Right kidney (tissue), 1 donor: ENCODE results near the gene IZUMO1.
"Not testable (repeated sequence)": the region's sequence is repeated elsewhere in the genome, so short reads cannot be mapped to it uniquely, and the experiment has no call there.

Source experiments
- DNase-seq: peaks from one replicate; pipeline ENCODE4 v3.0.0-alpha.2; 2016

IZUMO1 gene

GRCh38 chr19:48713041-48713863 lies 33.5 kb downstream of the IZUMO1 start:
- no peak for DNase-seq

GRCh38 chr19:48711106-48711662 lies 35.5 kb downstream of the IZUMO1 start:
- DNase-seq, result no peak

DNA sequence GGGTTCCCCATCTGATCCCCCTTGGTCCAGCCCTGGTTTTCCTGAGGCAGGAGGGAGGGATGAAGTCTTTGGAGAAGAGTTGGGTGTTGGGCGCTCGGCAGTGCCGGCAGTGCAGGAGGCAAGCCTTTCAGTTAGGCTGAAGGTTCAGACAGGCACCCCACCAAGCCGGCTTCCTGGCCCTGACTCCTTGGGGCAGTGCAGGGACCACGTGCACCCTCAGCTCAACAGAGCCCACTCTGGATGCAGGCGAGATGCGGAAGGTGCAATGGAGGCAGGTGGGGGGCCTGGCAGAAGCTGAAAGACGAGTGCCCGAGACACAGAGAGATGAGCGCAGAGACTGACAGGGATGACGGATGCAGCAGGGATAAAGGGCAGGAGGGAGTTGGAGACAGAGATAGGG lies 38.2 kb downstream of the IZUMO1 start:
- no peak for DNase-seq

GRCh38 chr19:48705431-48705830 lies 41.3 kb downstream of the IZUMO1 start:
- no peak for DNase-seq

DNA sequence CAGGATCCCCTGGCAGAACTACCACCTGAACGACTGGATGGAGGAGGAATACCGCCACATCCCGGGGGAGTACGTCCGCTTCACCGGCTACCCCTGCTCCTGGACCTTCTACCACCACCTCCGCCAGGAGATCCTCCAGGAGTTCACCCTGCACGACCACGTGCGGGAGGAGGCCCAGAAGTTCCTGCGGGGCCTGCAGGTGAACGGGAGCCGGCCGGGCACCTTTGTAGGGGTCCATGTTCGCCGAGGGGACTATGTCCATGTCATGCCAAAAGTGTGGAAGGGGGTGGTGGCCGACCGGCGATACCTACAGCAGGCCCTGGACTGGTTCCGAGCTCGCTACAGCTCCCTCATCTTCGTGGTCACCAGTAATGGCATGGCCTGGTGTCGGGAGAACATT lies 43.4 kb downstream of the IZUMO1 start:
- no peak for DNase-seq

DNA sequence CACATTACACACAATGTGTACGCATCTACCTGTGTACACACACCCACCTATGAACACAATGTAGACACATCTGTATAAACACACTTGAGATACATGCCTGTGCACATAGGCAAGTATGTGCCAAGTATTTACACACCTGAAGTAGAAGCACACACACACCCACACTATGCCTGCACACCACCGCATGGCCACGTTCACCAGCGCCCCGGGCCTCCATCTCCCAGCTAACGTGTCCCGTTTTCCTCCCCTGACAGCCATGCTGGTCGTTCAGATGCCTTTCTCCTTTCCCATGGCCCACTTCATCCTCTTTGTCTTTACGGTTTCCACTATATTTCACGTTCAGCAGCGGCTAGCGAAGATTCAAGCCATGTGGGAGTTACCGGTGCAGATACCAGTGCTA lies 44.0 kb downstream of the IZUMO1 start:
- no peak for DNase-seq

DNA sequence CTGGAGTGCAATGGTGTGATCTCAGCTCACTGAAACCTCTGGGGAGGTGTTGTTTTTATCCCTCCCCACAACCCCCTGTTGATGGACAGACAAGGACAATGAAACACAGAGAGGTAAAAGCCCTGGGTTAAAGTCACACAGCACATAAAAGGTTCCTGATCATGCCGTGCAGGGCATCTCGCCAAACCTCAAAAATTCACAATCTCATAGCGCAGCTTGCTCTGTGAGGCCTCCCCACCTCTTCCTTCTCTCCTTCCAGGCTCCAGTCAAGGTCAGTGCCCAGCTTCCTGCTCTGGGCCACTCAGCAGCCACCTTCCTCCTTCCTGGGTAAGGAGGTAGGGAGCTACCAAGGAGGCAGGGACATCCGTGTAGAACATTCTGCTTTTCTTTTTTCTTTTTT lies 48.7 kb downstream of the IZUMO1 start:
- no peak for DNase-seq

DNA sequence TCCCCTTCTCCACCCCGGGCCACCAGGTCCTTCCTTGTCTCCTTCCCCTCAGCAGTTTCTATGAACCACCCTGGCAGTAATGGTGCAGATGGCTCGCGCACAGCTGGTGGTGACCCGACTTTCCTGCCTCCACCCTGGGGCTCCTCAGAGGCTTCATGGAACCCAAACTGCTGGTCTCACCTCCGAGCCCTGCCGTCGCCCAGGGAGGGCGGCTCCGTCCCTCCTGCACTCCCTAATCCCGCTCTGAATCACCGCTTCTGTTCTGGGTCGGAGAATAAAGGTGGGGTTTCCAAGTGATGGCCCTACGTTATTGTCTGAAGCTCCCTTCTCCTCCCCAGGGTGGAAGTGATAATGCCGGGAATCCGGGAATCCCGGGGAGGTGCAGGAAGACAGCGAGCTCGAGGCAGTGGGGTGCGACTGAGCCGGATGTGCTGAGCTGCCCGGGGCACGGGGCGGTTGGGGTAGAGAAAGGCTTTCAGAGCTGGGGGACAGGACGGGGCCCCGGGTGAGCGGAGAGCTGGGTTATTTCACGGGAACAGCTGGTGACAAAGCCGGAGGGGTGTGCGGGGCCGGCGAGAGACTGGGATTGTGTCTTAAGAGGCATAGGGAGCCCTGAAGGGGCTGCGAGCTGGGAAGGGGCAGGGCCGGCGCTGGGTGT lies 50.2 kb downstream of the IZUMO1 start:
- DNase-seq, result peak; percentile 59

DNA sequence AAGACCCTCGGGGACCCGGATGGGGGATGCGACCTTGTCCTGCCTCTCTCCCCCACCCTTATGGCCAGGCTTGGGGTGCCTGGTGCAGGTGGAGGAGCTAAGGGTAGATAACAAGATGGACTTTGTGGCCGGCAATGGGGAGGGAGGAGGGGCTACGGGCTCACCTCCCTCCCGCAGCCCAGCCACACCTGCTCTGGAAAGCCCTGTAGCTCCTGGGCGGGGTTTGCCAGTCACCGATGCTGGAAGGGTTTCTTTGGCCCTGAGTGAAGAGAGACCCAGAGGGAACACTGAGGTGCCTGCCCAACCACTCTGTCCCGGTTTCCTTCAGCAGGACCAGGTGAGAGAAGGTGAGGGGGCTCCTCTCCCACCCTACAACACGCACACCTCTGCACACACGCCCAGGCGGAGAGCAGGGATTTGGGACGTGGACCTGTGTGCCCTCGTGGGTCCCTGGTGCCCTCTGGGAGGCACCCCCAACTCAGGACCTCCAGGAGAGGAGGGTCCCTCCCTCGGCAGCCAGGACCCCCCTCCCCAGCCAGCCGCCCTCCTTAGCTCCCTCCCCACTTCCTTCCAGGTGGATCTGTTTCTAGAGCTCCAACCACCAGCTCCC lies 50.9 kb downstream of the IZUMO1 start, which contains the start of gene FUT2:
Gene FUT2 (plus strand): TSS at position 229 of the 610 bp plus-strand sequence. CDS start 6,986 bp downstream, outside the sequence.
- peak; percentile 37 for DNase-seq

DNA sequence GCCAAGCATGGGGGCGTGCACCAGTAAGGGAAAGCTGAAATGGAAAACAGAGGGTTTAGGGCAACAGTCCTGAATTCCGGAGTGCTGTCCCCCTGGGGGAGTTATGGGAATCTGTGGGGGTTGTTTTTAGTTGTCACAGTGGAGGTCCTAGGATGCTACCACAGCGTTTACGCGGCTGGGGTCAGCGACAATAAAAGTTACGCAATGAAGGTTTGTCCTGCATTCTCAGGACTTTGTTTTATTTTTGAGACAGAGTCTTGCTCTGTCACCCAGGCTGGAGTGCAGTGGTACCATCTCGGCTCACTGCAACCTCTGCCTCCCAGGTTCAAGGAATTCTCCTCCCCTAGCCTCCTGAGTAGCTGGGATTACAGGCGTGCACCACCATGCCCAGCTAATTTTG lies 53.1 kb downstream of the IZUMO1 start:
- not testable (repeated sequence) for DNase-seq
